NCI-H146 (cell line): ENCODE results near the gene CCSER1.

Experiments
- DNase-seq: peaks from one replicate; lab custom pipeline; 2025; lab: John Stamatoyannopoulos, UW

CCSER1 gene

GRCh38 chr4:90198086-90198847, 71.1 kb downstream of the CCSER1 start:
- DNase-seq, result no peak

DNA sequence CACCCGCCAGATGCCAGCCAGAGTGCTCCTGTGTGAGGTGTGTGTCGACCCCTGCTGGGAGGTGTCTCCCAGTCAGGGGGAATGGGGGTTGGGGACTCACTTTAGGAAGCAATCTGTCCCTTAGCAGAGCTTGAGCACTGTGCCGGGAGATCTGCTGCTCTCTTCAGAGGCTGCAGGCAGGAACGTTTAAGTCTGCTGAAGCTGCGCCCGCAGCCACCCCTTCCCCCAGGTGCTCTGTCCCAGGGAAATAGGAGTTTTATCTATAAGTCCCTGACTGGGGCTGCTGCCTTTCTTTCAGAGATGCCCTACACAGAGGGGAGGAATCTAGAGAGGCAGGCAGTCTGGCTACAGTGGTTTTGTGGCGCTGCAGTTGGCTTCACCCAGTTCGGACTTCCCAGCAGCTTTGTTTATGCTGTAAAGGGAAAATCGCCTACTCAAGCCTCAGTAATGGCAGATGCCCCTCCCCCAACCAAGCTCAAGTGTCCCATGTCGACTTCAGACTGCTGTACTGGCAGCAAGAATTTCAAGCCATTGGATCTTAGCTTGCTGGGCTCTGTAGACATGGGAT, 80.8 kb downstream of the CCSER1 start:
- no peak for DNase-seq

GRCh38 chr4:90209922-90210321, 82.7 kb downstream of the CCSER1 start:
- no peak for DNase-seq

GRCh38 chr4:90211174-90211573, 84.0 kb downstream of the CCSER1 start:
- no peak for DNase-seq

GRCh38 chr4:90215286-90215685, 88.1 kb downstream of the CCSER1 start:
- no peak for DNase-seq

DNA sequence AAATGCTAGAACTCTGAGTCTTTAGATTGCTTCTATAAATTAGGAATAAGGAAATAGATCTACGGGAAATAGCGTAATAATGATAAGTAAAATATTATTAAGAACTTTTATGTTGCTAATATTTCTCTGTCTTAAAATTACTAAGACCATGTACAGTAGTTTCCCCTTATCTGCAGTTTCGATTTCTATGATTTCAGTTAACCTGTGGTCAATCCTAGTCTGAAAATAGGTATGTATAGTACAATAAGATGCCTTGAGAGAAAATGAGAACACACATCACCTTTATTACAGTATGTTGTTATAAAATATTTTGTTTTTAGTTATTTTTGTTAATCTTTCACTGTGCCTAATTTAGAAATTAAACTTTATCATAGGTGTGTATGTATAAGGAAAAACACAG, 92.6 kb downstream of the CCSER1 start:
- DNase-seq, result no peak

GRCh38 chr4:90220459-90220858, 93.3 kb downstream of the CCSER1 start:
- DNase-seq, result no peak

DNA sequence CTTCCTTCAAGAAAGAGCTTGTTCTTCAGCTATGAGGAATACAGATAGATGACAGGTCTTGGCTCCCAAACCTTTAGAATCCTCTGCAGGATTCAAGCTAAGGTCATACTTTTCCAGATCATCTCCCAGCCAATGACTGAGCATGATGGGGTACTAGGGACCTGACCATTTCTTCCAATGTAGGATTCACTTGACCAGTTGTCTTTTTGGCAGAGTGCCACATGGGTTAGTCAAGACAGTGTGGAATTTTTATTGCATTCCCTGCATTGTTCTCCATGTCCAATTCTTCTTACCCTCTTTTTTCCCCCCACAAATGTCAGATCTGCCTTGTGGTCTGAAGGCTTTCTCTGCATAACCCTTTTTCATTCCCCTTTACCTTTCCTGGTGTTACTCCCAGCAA, 99.5 kb downstream of the CCSER1 start:
- no peak for DNase-seq

- DNase-seq, result no peak
These were observed 100.0 kb downstream of the CCSER1 start for GRCh38 chr4:90227177-90227576.

GRCh38 chr4:90234916-90235547, 107.8 kb downstream of the CCSER1 start:
- no peak for DNase-seq

DNA sequence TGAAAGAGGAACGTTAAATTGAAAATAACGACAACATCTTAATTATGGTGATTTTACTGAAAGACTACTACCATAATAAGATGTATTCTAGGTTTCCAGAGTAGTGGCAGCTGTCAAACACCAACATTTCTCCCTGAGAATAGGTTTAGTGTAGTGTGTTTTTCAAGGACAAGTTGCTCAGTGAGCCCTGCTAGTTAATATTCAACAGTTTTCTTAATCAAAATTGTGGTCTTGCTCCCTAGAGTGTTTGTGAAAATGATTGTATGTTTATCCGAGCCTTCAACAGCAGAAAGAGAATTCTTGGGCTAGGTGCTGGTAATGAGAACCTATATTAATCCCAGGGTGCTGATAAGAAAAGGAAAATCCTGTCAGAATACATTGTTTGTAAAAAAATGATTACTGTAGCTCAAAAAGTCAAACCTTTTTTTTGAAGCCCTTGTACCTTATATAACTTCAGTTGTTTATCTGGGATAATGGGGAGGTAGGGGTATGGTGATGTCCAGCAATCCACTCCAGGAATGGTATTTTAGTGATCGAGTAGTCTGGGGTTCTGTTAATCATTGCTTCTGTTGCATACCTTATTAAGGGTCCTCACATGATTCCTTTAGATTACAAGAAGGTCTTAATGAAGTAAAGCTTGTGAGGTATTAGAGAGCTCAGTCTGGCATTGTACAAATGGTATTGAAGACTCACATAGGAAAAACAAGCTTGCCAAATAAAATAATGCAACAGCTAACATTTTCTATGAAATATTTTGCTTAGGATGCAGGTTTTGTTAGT, 110.7 kb downstream of the CCSER1 start:
- DNase-seq, result no peak

DNA sequence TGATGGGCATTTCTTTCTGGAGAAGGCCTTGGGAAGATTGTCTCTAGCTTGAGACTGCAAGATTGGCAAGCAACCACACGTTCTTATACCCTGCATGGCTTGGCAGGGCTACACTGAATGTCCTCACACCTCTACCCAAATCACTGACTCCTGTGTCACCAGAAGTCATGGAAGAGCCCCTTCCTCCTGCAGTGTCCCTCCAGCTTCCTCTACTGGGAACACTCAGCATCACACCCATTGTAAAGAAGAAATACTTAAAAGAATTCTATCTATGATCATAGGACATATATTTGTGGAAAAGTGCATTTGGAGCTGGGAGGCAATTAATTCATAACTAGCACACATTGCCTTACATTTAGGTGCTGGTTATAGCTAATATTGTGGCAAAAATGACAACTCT, 113.1 kb downstream of the CCSER1 start:
- no peak for DNase-seq

DNA sequence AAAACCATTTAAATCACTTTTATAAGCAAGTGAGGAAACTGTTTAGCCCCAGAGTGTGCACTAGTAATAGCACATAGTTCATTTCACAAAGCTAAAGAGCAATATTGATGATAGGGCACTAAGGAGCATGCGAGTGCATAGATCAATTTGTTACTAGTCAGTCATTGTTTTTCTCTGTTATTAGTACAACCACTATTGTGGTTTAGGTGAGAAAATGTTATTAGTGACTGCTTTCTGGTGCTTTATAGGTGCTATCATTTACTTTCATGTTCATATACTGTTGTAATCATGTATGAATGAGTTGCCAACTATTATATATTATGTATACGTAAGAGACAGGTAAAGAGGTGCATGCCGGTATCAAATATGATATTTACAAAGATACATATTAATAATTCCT, 113.8 kb downstream of the CCSER1 start:
- no peak for DNase-seq

GRCh38 chr4:90245837-90246236, 118.6 kb downstream of the CCSER1 start:
- DNase-seq, result no peak

GRCh38 chr4:90246816-90247215, 119.6 kb downstream of the CCSER1 start:
- no peak for DNase-seq

- no peak for DNase-seq
These were observed 127.2 kb downstream of the CCSER1 start for GRCh38 chr4:90254357-90254756.

DNA sequence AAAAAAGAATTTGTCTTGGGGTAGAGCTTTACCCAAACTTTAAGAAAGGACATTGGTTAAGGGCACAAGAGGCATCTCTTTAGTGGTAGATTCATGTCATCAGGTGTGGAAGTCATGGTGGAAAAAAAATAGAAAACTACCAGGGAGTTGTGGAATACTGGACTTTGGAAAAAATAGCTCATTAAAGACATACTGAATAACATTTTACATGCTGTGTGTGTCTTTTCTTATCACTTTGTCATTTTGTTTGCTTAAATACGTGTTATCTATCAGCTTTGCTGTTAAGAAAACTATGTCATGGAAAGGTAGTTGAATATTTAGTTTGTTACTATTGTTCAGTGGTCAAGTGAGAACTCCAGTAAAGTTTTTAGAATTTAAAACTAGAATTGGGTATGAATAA, 147.0 kb downstream of the CCSER1 start:
- no peak for DNase-seq

DNA sequence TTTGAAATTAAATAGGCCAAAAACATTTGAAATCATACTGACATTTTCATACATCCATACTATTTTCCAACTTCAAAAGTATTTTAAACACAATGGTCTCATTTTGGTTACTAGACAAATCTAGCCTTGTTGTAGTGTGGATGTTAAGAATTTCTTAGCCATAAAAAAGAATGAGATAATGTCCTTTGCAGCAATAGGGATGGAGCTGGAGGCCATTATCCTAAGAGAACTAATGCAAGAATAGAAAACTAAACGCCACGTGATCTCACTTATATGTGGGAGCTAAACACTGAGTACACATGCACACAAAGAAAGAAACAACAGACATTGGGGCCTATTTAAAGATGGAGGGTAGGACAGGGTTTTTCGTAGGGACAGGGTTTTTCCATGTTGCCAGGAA, 153.8 kb downstream of the CCSER1 start:
- DNase-seq, result no peak

DNA sequence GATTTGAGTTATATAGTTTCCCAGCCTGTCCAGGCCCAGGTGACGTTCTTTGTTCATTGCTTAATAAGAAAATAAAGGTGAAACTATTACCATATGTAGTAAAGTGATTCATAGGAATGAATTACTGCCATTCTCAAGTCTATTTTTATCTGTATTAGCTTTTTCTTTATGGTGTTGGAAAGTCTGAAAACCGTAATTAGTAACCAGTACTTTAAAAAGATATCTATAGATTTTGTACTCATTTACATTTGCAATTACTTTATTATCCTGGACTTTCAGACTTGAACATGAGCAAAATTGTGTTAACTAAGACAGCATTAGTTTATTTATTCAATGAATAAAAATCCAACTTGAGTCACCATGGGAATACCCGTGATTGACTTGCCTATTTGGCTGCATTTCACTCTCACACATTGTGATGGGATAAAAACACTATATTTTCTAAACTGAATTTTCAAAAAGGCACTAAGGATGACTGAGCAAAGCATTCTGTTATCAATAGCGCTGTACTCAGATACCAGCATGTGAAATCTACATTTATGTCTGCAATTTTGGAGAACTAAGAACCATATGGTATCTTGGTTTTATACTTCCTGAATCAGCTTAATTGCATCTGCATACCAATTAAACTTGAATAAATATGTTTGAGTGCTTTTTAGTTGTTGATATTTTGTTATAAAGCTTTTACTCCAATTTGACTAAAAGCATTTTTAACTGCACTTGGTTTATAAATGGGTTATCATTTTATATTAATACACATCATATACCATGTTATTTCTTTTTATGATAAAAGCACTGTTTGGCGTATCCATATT, 154.6 kb downstream of the CCSER1 start:
- DNase-seq, result no peak

DNA sequence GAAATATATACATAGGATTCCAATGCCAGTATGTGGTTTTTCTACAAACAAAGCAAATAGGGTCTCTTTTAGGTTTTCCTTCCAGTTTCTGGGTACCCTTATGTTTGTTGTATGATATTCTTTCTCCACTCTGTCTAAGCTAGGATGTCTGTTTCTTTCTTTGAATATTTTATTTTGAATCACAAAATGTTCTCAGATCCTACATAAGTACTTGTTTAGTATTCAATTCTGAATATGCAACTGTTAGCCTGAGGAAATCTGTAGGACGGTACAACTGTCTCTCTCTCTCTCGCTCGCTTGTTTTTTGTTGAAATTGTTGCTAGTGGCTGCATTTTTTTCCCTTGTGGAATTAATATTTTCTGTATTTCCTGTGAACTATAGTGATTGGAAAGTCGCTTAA, 163.2 kb downstream of the CCSER1 start:
- no peak for DNase-seq

GRCh38 chr4:90292438-90292837, 165.2 kb downstream of the CCSER1 start:
- no peak for DNase-seq

GRCh38 chr4:90293320-90293719, 166.1 kb downstream of the CCSER1 start:
- no peak for DNase-seq
